Activated naive CD4-positive, alpha-beta T cell treated with Interleukin-2 at 50 U/mL for 16 hours (primary cell): ENCODE data around the gene DNAJB6.

Source experiments
- DNase-seq: peaks from one replicate; pipeline ENCODE4 v3.0.0-alpha.2; 2020

The DNAJB6 gene

DNA sequence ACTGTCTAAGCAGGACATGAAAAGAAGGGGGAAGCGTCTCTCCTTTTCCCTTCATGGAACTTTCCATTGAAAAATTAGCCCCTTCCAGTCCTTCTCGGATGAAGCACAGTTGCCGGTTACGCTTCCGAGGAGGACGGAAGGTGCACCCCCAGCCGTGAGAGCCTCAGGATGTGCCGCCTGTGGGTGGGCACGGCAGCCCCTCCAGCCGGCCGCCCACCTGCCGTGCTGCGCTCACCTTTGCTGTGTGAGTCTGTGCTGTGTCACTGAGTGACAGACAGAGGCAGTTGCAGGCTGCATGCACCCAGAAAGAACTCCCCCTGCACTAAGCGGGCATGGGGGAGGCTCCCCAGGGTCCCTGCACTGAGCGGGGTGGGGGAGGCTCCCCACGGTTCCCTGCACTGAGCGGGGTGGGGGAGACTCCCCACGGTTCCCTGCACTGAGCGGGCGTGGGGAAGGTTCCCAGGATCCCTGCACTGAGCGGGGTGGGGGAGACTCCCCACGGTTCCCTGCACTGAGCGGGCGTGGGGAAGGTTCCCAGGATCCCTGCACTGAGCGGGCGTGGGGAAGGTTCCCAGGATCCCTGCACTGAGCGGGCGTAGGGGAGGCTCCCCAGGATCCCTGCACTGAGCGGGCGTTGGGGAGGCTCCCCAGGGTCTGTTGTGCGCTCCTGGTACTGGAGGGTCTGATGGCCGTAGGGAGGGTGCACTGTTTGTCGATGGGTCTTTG, 74.2 kb downstream of the DNAJB6 start:
- no peak for DNase-seq

DNA sequence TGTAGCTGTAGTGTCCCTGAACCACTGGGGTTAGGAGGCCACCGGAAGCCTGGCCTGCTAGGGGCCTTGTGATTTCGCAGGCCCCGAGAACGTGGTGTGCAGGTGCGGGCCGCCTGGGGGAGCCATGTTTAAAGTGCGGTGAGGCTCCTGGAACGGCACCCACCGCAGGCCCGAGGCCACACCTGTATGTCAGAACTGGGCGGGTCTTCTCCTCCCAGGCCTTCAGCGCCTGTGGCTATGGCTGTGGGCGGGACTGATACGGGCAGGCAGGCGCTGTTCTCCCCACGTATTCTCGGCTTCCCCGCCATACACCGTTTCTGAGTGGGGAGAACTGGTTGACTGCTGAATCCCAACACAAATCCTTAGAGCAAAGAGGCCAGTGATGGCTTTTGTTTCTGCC, 74.8 kb downstream of the DNAJB6 start:
- peak; percentile 81 for DNase-seq

GRCh38 chr7:157412021-157412443, 75.2 kb downstream of the DNAJB6 start:
- peak; percentile 81 for DNase-seq

DNA sequence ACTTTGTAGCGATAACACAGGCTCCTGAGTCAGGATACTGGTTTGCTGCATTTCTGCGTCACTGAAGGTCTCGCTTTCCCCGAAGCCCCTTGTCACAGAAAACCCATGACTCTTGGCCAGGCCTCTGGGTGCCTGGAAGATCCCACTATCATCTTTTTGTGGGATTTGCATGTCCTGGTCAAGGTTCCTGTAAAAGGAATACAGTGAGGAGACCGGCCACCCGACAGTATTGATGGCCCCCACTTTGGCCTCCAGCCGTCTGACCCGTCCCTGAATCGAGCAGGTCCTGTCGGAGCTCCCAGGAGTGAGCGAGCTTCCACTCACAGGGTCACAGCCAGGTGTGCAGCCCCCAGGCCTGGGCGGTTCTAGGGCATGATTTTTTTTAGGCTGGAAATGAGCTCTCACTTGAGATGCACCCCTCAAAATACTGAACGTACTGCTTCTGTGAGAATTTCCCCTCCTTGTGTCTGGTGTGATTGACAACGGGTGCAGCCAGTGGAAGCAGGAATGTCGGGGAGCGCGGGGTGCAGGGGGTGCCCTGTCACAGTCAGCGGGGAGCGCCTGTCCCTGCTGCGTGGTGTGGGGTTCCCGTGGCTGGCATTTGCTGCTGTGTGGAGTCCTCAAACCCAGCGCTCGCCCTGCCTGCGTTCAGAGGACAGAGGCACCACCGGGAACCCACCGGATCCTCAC, 75.8 kb downstream of the DNAJB6 start:
- no peak for DNase-seq

DNA sequence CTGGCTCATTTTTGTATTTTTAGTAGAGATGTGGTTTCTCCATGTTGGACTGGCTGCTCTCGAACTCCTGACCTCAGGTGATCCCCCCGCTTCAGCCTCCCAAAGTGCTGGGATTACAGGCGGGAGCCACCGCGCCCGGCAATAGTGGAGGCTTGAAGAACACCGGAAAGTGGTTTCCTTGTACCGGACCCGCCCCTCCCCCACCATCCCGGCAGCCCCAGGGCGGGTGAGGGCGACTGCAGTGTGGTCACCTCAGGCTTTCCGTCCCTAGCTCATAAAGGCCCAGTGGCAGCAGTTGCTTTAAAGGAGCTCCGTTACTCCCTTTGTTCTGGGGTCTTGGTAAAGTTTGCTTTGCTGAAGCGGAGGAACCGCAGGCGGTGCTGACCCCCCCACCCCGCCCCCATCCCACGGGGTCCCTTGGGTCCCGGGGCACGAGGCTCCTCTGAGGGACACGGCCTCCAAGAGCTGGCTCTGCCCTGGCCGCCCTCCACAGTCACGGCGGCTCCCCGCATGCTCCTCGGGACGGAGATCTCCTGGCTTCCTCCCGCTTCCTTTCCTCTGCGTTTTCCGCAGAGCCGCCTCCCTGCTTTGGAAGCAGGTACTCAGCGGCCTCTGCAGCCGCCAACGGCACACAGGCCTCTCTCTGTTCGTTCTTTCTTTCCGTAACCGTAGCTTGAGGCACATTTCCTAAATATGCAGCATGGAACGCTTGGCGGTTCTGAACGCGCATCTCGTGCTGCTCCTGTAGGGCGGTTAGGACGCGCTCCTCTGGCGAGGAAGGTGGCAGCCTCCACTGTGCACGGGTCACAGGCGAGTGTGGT, 77.3 kb downstream of the DNAJB6 start:
- no peak for DNase-seq

DNA sequence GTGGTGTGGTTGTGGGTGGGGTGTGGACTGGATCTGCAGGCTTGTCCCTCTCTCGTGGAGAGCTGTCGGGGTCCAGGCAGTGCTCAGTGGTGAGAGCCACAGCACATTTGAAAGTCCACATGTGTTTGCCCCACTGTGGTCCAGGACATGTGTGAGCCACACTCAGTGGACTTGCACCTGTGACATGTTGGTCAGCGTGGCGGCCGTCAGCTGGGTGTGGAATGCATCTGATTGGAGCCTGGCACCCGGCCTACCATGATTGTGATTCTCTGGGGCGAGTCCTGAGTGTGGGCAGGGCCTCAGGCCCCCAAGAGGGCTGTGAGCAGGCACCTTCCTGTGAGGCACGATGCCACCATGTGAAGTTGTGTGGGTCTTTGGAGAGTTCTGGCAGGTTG, 77.9 kb downstream of the DNAJB6 start:
- DNase-seq, result no peak

DNA sequence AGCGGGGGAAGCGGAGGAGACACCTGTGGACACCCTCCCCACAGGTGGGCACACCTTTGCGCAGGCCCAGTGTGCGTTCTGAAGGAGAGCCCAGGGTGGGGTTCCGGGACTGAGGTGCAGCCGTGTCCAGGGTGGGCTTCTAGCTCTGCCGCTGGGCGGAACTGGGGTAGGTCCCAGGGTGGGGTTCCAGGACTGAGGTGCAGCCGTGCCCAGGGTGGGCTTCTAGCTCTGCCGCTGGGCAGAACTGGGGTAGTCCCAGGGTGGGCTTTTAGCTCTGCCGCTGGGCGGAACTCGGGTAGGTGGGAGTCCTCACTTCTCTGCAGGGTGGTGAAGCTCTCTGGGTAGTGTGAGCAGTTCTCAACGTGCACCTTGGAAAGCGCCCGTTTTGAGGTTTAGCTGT, 78.7 kb downstream of the DNAJB6 start:
- no peak for DNase-seq

GRCh38 chr7:157416011-157416410, 79.2 kb downstream of the DNAJB6 start:
- DNase-seq, result no peak

DNA sequence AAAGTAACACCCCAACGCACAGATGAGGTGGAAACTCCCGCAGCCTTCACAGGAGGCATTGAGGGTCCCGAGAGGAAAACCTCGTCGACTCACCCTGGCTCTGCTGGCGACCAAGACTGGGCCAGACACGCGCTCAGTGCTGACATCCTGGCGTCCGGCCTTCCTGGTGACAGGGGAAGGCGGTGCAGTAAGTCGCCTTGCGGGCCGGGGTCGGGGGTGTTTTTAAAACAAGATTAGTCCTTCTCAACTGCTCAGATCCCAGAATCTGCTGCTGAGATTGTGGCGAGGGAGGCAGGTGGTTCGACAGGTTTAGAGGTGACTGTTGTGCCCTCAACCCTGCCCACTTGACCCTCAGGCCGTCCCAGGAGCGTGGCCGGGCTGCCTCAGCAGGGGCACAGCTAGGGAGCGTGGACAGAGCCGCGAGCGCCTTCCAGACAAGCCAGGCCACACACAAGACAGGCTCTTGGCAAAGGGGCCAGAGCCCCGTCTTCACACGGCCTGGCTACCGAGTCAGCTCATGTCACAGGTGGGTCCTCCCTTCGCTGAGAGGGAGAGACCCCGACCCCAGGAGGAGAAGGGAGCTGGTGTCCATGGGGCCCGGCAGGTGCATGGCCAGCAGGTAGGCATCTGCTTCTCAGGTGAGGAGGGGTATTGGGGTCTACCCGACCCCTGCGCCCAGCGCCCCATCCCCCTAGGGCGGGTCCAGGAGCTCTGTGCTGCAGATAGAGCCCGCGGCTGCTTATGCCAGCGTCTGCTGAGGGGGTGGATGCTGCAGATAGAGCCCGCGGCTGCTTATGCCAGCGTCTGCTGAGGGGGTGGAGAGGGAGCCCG, 81.6 kb downstream of the DNAJB6 start:
- no peak for DNase-seq

DNA sequence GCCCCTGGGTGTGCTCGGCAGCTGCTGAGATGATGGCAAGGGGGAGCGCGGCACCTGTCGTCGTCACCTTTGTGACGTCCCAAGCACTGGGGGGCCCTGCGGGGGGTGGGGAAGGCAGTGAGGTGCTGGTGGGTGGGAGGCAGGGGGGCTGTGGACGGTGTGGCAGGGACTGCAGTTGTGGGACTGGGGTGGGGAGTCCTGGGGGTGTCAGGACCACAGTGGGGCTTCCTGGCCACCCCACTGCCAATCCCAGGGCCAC, 82.2 kb downstream of the DNAJB6 start:
- DNase-seq, result no peak

GRCh38 chr7:157422279-157422678, 85.5 kb downstream of the DNAJB6 start:
- DNase-seq, result no peak

- DNase-seq, result no peak
Observed at GRCh38 chr7:157423348-157423747, 86.5 kb downstream of the DNAJB6 start.

DNA sequence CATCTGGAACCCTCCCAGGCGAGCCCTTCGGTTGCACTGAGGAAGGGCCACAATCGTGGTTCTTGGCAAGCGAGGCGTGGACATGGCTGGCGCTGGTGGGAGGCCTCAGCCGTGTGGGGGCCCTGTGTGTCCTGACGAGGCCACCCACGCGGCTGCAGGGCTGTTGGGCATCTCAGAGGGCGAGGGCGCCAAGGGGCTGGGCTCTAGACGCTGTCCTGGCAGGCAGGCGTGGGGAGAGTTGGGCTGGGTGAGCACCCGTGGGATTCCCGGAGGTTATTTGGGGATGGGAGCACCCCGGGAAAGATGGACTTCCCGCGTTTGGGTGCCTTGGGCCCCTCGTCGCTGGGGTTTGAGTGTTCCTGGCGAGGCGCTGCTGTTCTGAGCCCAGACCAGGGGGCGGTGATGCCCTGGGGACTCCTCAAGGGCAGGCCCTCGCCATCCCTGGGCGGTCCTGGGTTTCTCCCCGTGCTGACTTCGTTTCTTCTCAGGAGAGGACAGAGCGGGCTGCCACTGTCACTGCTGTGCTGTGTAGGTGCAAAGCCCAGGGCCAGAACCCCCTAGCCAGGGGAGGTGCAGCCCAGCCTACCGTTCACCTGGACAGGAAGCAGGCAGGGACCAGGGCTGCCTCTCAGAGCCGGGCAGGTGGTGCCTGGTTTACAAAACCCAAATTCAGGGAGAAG, 87.2 kb downstream of the DNAJB6 start:
- no peak for DNase-seq

GRCh38 chr7:157425137-157425731, 88.4 kb downstream of the DNAJB6 start:
- no peak for DNase-seq

DNA sequence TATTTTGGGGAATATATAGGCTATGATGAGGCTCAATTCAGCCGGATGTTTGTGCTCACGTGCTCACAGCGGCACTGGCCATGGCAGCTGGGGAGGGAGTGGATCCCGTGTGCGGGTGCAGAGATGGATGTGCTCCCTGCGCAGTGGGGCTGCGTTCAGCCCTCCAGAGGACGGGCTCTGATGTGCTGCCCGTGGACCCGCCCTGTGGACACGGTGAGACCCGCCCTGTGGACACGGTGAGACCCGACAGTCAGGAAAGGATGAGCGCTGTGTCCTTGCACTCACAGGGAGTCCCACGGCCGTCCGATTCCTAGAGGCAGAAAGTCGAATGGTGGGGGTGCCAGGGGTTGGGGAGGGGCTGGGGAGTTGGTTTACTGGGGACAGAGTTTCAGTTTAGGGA, 89.0 kb downstream of the DNAJB6 start:
- DNase-seq, result no peak

DNA sequence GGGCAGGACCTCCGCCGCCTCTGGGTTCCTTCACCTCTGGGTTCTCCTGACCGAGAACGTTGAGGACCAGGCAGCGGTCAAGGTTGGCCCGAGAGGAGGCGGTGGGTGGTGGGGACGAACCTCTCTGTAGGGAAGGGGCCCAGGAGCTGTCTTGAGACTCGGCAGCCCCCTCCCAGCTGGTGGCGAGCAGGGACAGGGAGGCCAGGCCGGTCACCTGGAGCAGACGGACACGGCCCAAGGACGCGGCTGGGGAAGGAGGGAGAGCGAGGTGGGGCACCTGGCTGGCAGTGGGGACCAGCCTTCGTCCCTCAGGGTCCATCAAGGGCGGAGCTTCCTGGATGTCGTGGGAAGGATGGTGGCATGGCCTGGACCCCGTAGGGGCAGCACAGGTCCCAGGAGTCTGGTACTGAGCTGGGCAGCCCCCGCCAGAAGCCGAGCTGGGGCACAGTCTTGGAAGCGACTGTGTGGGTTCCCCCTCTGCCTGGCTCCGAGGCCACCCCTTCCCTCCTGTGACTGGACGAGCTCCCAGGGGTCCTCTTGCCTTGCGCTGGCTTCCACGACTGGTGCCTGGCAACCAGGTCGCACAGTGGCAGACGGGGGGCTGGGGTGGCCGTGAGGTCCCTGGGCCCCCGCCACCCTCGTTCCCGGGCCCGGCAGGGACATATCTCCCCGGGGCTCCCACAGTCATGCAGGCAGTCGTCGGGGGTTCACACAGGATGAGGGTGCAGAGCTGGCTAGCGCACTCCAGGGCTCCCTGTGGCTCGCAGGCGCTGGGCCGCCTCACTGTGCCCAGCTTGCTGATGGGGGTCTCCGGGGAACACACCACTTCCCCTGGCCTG, 89.9 kb downstream of the DNAJB6 start:
- DNase-seq, result no peak

GRCh38 chr7:157427811-157428553, 91.2 kb downstream of the DNAJB6 start:
- no peak for DNase-seq

GRCh38 chr7:157428554-157428945, 91.7 kb downstream of the DNAJB6 start:
- DNase-seq, result no peak

DNA sequence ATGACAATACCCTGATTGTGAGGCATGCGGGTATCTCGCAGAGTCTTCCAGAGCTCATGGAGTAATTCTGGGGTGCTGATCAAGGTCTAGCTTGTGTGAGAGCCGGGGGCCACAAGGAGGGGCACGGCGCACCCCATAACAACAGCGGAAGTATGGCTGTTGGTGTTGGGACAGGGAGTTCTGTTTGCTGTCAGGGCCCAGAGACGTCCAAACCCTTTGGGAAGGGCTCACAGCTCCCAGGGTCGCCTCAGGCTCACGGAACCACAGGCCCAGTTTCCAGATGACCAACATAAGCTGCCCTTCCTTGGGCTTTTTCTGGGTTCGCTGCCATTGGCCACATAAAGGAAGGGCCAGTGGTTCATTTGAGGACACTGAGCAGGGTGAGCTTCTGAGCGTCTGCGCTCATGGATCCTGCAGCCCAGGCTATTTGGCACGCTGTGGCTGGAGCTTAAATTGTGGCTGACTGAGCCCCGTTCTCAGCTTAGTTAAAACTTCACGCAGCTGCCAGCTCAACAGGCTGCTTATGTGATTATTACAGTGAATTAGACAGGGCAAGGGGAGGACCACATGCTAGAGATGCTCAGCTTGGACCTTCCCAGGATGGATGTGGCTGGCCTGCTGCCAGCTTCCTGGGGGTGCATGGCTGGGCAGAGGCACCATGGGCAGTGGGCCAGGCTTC, 92.3 kb downstream of the DNAJB6 start:
- DNase-seq, result no peak

DNA sequence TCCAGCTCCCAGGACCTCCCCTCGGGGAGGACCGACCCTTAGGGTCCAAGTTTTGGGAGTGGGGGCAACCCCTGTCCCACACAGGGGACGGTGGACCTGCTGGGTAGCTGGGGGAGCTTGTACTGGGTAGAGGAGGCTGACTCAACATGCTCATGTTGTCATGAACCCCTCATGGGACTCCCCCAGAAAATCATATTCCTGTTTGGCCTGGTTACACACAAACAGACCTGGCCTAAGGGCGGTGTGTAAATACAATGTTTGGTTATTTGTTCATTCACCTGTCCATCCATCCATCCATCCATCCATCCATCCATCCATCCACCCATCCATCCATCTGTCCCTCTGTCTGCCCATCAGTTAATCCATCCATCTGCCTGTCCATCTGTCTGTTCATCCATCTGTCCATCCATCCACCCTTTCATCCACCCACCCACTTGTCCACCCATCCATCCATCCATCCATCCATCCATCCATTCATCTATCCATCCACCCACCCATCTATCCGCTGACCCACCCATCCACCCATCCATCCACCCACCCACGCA, 92.9 kb downstream of the DNAJB6 start:
- DNase-seq, result no peak
